ENCODE data around the gene MAP9.

The MAP9 gene

DNA sequence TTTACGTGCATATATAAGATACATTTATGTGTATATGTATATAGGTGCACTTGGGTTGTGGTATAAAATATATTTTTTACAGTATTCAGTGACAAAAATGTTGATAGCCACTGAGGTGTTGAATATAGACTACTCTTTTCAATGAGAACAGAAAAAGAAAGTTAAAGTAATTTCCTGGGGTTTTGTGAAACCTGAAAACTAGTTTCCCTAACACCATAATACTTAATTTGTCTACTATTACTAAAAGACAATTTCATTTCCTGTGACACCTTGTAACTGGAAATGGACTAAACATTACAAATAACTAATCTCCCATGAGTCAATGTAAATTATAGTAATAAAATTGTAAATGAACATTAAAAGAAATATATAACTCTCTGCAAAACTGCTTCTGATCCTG, 32.0 kb upstream of the MAP9 start:
- H3K4me3 ChIP-seq (ENCODE audit: low read depth in 1 of 2, low read length in 2 of 2): no peak overlapping the region
- DNase-seq (no peak), ATAC-seq (ENCODE audit: insufficient read depth, low read depth) (no peak)
- H3K79me2 ChIP-seq (ENCODE audit: insufficient read depth, low read length): no peaks in the 10 kb centered on the region
- H3K27me3 ChIP-seq (ENCODE audit: insufficient read depth, low read length, poor library complexity): peaks cover 3% of the 10 kb centered on the region
- H2AFZ ChIP-seq (ENCODE audit: low read depth, low read length): no peak overlapping the region
- no peaks in the 10 kb centered on the region for H4K20me1 ChIP-seq (ENCODE audit: insufficient read depth, low read length)
- TF ChIP-seq, protein P1, sequence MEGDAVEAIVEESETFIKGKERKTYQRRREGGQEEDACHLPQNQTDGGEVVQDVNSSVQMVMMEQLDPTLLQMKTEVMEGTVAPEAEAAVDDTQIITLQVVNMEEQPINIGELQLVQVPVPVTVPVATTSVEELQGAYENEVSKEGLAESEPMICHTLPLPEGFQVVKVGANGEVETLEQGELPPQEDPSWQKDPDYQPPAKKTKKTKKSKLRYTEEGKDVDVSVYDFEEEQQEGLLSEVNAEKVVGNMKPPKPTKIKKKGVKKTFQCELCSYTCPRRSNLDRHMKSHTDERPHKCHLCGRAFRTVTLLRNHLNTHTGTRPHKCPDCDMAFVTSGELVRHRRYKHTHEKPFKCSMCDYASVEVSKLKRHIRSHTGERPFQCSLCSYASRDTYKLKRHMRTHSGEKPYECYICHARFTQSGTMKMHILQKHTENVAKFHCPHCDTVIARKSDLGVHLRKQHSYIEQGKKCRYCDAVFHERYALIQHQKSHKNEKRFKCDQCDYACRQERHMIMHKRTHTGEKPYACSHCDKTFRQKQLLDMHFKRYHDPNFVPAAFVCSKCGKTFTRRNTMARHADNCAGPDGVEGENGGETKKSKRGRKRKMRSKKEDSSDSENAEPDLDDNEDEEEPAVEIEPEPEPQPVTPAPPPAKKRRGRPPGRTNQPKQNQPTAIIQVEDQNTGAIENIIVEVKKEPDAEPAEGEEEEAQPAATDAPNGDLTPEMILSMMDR (IDR thresholded peaks at IDR 0.05; ENCODE audit: borderline replicate concordance, extremely low read depth, low read length, poor library complexity, severe bottlenecking): no peak
- TF ChIP-seq EZH2 (IDR thresholded peaks at IDR 0.05; ENCODE audit: borderline replicate concordance, low read depth, low read length, severe bottlenecking): no peak
- no peaks in the 10 kb centered on the region for H3K4me1 ChIP-seq (ENCODE audit: insufficient read depth, low read length)
- H3K9ac ChIP-seq (ENCODE audit: low read depth, low read length): no peak overlapping the region
- no peak overlapping the region for H3K4me2 ChIP-seq (ENCODE audit: insufficient read depth, low read length)
- H3K36me3 ChIP-seq (ENCODE audit: insufficient read depth, low read length): no peaks in the 10 kb centered on the region
- no peaks in the 10 kb centered on the region for H3K9me3 ChIP-seq (ENCODE audit: insufficient read depth, low read length, severe bottlenecking)
- no peak overlapping the region for H3K27ac ChIP-seq (ENCODE audit: low read length)

DNA sequence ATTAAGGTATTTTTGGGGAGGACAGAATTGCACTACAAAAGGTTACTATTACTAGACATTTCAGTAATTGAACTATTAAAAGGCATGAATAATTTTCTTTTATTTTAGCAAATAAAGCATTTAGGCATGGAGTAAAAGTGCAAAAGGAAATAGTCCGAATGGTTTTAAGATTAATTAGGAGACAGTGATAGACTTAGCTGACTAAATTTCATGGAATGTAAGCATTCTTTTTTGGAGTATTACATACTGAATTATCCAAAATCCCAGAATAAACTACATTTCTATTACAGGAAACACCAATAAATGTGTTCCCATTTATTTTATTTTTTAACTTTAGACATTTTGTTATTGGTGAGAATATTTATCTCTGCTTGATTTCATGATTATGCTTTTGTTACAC, 30.7 kb upstream of the MAP9 start:
- ATAC-seq (ENCODE audit: insufficient read depth, low read depth) (no peak), DNase-seq (no peak)
- Histone ChIP-seq H4K20me1 (ENCODE audit: insufficient read depth, low read length) (no peaks in the 10 kb centered on the region), H3K4me1 (ENCODE audit: insufficient read depth, low read length) (no peaks in the 10 kb centered on the region), H3K27ac (ENCODE audit: low read length) (no peak overlapping the region), H3K79me2 (ENCODE audit: insufficient read depth, low read length) (no peaks in the 10 kb centered on the region), H3K36me3 (ENCODE audit: insufficient read depth, low read length) (no peaks in the 10 kb centered on the region), H3K9ac (ENCODE audit: low read depth, low read length) (no peak overlapping the region), H2AFZ (ENCODE audit: low read depth, low read length) (no peak overlapping the region), H3K4me3 (ENCODE audit: low read depth in 1 of 2, low read length in 2 of 2) (no peak overlapping the region), H3K9me3 (ENCODE audit: insufficient read depth, low read length, severe bottlenecking) (no peaks in the 10 kb centered on the region), H3K4me2 (ENCODE audit: insufficient read depth, low read length) (no peak overlapping the region), H3K27me3 (ENCODE audit: insufficient read depth, low read length, poor library complexity) (peaks cover 10% of the 10 kb centered on the region)
- TF ChIP-seq, protein P1 (IDR thresholded peaks at IDR 0.05; ENCODE audit: borderline replicate concordance, extremely low read depth, low read length, poor library complexity, severe bottlenecking): no peak
- no peak for TF ChIP-seq EZH2 (IDR thresholded peaks at IDR 0.05; ENCODE audit: borderline replicate concordance, low read depth, low read length, severe bottlenecking)

DNA sequence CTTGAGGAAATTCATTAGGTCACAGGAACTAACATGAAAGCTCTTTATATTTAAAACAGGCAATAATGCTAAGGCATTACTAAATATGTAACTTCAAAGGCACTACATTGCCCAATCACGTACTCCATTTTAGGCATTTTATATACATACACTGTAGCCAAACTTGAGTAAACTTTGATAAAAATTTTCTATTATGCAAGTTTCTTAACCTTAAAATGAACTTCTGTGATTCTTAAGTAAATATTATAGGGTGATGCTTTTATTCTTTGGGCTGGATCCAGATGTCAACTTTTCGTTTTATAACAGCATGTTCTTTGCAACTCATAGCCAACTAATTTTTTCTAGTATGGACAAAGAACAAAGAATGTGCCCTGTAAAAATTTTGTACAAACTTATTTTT, 28.3 kb upstream of the MAP9 start:
- Histone ChIP-seq H3K4me1 (ENCODE audit: insufficient read depth, low read length) (no peaks in the 10 kb centered on the region), H3K4me3 (ENCODE audit: low read depth in 1 of 2, low read length in 2 of 2) (no peak overlapping the region), H4K20me1 (ENCODE audit: insufficient read depth, low read length) (no peaks in the 10 kb centered on the region), H3K79me2 (ENCODE audit: insufficient read depth, low read length) (no peaks in the 10 kb centered on the region), H3K27me3 (ENCODE audit: insufficient read depth, low read length, poor library complexity) (peaks cover 11% of the 10 kb centered on the region), H3K36me3 (ENCODE audit: insufficient read depth, low read length) (no peaks in the 10 kb centered on the region), H3K4me2 (ENCODE audit: insufficient read depth, low read length) (no peak overlapping the region), H3K9me3 (ENCODE audit: insufficient read depth, low read length, severe bottlenecking) (no peaks in the 10 kb centered on the region), H3K9ac (ENCODE audit: low read depth, low read length) (no peak overlapping the region), H3K27ac (ENCODE audit: low read length) (no peak overlapping the region), H2AFZ (ENCODE audit: low read depth, low read length) (no peak overlapping the region)
- ATAC-seq (ENCODE audit: insufficient read depth, low read depth) (no peak), DNase-seq (no peak)
- no peak for TF ChIP-seq EZH2 (IDR thresholded peaks at IDR 0.05; ENCODE audit: borderline replicate concordance, low read depth, low read length, severe bottlenecking)
- TF ChIP-seq, protein P1 (IDR thresholded peaks at IDR 0.05; ENCODE audit: borderline replicate concordance, extremely low read depth, low read length, poor library complexity, severe bottlenecking): no peak

DNA sequence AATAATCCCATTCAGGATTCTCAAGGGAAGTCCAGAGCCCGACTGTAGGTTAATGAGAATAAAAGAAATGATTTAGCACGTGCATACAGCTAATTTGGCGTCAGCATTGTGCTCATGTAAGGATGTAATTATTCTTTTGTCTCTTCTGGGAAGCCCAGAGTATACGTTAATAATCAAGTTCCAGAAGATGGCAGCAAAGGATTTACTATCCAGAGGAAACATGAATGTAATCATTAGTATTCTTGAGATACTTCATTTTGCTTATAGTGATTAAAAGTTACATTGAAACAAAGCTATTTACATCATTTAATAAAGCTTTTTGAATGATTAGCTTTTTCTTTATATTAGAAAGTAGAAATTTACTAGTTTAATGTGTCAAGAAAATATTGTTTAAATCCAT, 27.1 kb upstream of the MAP9 start:
- no peaks in the 10 kb centered on the region for H4K20me1 ChIP-seq (ENCODE audit: insufficient read depth, low read length)
- no peaks in the 10 kb centered on the region for H3K4me1 ChIP-seq (ENCODE audit: insufficient read depth, low read length)
- H3K9me3 ChIP-seq (ENCODE audit: insufficient read depth, low read length, severe bottlenecking): no peaks in the 10 kb centered on the region
- H3K4me2 ChIP-seq (ENCODE audit: insufficient read depth, low read length): no peak overlapping the region
- no peak overlapping the region for H3K27ac ChIP-seq (ENCODE audit: low read length)
- H2AFZ ChIP-seq (ENCODE audit: low read depth, low read length): no peak overlapping the region
- ATAC-seq (ENCODE audit: insufficient read depth, low read depth): peak; percentile 66
- DNase-seq: no peak
- no peak for TF ChIP-seq EZH2 (IDR thresholded peaks at IDR 0.05; ENCODE audit: borderline replicate concordance, low read depth, low read length, severe bottlenecking)
- TF ChIP-seq, protein P1 (IDR thresholded peaks at IDR 0.05; ENCODE audit: borderline replicate concordance, extremely low read depth, low read length, poor library complexity, severe bottlenecking): peak; percentile 59
- H3K27me3 ChIP-seq (ENCODE audit: insufficient read depth, low read length, poor library complexity): peaks cover 11% of the 10 kb centered on the region
- no peak overlapping the region for H3K4me3 ChIP-seq (ENCODE audit: low read depth in 1 of 2, low read length in 2 of 2)
- H3K79me2 ChIP-seq (ENCODE audit: insufficient read depth, low read length): no peaks in the 10 kb centered on the region
- no peak overlapping the region for H3K9ac ChIP-seq (ENCODE audit: low read depth, low read length)
- no peaks in the 10 kb centered on the region for H3K36me3 ChIP-seq (ENCODE audit: insufficient read depth, low read length)
